ENCODE results near the gene ZDHHC5. TPM values are rescaled to one million over a fixed set of nuclear protein-coding genes. Genes with fewer than 3 reads are reported as not detected.
"Not testable (repeated sequence)": the region's sequence is repeated elsewhere in the genome, so short reads cannot be mapped to it uniquely, and the experiment has no call there.

The ZDHHC5 gene
- total RNA-seq, 1 donor from 2014 or later, result 42.3 TPM

GRCh38 chr11:57700425-57700824 is 32.5 kb downstream of the ZDHHC5 start:
- H3K4me3 Mint-ChIP-seq (ENCODE audit: unreplicated experiment), result no peak overlapping the region
- TF ChIP-seq CTCF (IDR thresholded peaks at IDR 0.05; ENCODE audit: partially characterized antibody, unreplicated experiment), result no peak
- H3K27me3 Mint-ChIP-seq (ENCODE audit: unreplicated experiment), result no peaks in the 10 kb centered on the region
- DNase-seq, result no peak
- no peaks in the 10 kb centered on the region for H3K9me3 Mint-ChIP-seq (ENCODE audit: unreplicated experiment)
- no peaks in the 10 kb centered on the region for H3K36me3 Mint-ChIP-seq (ENCODE audit: unreplicated experiment)
- no peaks in the 10 kb centered on the region for H3K4me1 Mint-ChIP-seq (ENCODE audit: low read depth, unreplicated experiment)
- H3K27ac Mint-ChIP-seq (ENCODE audit: unreplicated experiment), result no peak overlapping the region

- Mint-ChIP-seq H3K4me1 (ENCODE audit: low read depth, unreplicated experiment) (no peaks in the 10 kb centered on the region), H3K4me3 (ENCODE audit: unreplicated experiment) (no peak overlapping the region), H3K36me3 (ENCODE audit: unreplicated experiment) (no peaks in the 10 kb centered on the region), H3K9me3 (ENCODE audit: unreplicated experiment) (no peaks in the 10 kb centered on the region), H3K27ac (ENCODE audit: unreplicated experiment) (no peak overlapping the region), H3K27me3 (ENCODE audit: unreplicated experiment) (no peaks in the 10 kb centered on the region)
- no peak for DNase-seq
- TF ChIP-seq CTCF (IDR thresholded peaks at IDR 0.05; ENCODE audit: partially characterized antibody, unreplicated experiment), result no peak
Observed at GRCh38 chr11:57703341-57703740, 35.4 kb downstream of the ZDHHC5 start.

- H3K36me3 Mint-ChIP-seq (ENCODE audit: unreplicated experiment), result no peaks in the 10 kb centered on the region
Observed at GRCh38 chr11:57704932-57705331, 37.0 kb downstream of the ZDHHC5 start.

GRCh38 chr11:57705432-57705831 is 37.5 kb downstream of the ZDHHC5 start:
- not testable (repeated sequence) for H3K36me3 Mint-ChIP-seq (ENCODE audit: unreplicated experiment); H3K27me3 Mint-ChIP-seq (ENCODE audit: unreplicated experiment); DNase-seq; H3K9me3 Mint-ChIP-seq (ENCODE audit: unreplicated experiment); H3K27ac Mint-ChIP-seq (ENCODE audit: unreplicated experiment); H3K4me3 Mint-ChIP-seq (ENCODE audit: unreplicated experiment); H3K4me1 Mint-ChIP-seq (ENCODE audit: low read depth, unreplicated experiment)

More at GRCh38 chr11:57704932-57705331, 37.0 kb downstream of the ZDHHC5 start:
- DNase-seq, result no peak
- H3K9me3 Mint-ChIP-seq (ENCODE audit: unreplicated experiment), result no peaks in the 10 kb centered on the region
- TF ChIP-seq CTCF (IDR thresholded peaks at IDR 0.05; ENCODE audit: partially characterized antibody, unreplicated experiment), result no peak
- H3K27me3 Mint-ChIP-seq (ENCODE audit: unreplicated experiment), result no peaks in the 10 kb centered on the region
- no peak overlapping the region for H3K4me3 Mint-ChIP-seq (ENCODE audit: unreplicated experiment)
- H3K4me1 Mint-ChIP-seq (ENCODE audit: low read depth, unreplicated experiment), result no peaks in the 10 kb centered on the region
- H3K27ac Mint-ChIP-seq (ENCODE audit: unreplicated experiment), result no peak overlapping the region

- H3K4me3 Mint-ChIP-seq (ENCODE audit: unreplicated experiment), result no peak overlapping the region
Observed at GRCh38 chr11:57709802-57710367, 42.0 kb downstream of the ZDHHC5 start.

More at GRCh38 chr11:57709802-57710367, 42.0 kb downstream of the ZDHHC5 start:
- no peak for DNase-seq
- Mint-ChIP-seq H3K36me3 (ENCODE audit: unreplicated experiment) (no peaks in the 10 kb centered on the region), H3K4me1 (ENCODE audit: low read depth, unreplicated experiment) (peaks cover 16% of the 10 kb centered on the region), H3K9me3 (ENCODE audit: unreplicated experiment) (peaks cover 2% of the 10 kb centered on the region), H3K27ac (ENCODE audit: unreplicated experiment) (no peak overlapping the region), H3K27me3 (ENCODE audit: unreplicated experiment) (peaks cover 2% of the 10 kb centered on the region)
- TF ChIP-seq CTCF (IDR thresholded peaks at IDR 0.05; ENCODE audit: partially characterized antibody, unreplicated experiment), result no peak
